ENCODE data around the gene SLIT1.
"Not testable (repeated sequence)": the region's sequence is repeated elsewhere in the genome, so short reads cannot be mapped to it uniquely, and the experiment has no call there.

Gene SLIT1

DNA sequence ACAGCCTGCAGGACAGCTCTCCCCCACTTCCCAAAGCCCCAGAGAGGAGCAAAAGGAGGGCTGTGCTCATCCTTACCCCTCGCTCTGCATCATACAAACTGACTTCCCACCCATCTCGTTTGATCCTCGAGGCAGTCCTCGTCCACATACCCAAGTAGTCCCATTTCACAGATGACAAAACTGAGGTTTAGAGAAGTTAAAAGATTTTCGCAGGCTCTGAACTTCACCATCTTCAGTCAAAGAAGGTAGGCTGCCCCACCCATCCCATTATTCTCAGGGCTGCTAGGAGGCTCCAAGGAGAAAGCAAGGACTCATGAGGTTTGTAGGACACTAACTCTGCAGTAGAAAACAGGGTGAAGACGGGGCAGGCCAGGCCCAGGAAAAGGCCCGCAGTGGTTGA is 147.1 kb downstream of the SLIT1 start:
- Histone ChIP-seq H3K36me3 (replicated peaks) (no peaks in the 10 kb centered on the region), H3K27me3 (replicated peaks) (no peaks in the 10 kb centered on the region), H3K27ac (no peak overlapping the region), H3K4me3 (ENCODE audit: low read depth, low read length) (no peak overlapping the region)
- TF ChIP-seq, protein P1, sequence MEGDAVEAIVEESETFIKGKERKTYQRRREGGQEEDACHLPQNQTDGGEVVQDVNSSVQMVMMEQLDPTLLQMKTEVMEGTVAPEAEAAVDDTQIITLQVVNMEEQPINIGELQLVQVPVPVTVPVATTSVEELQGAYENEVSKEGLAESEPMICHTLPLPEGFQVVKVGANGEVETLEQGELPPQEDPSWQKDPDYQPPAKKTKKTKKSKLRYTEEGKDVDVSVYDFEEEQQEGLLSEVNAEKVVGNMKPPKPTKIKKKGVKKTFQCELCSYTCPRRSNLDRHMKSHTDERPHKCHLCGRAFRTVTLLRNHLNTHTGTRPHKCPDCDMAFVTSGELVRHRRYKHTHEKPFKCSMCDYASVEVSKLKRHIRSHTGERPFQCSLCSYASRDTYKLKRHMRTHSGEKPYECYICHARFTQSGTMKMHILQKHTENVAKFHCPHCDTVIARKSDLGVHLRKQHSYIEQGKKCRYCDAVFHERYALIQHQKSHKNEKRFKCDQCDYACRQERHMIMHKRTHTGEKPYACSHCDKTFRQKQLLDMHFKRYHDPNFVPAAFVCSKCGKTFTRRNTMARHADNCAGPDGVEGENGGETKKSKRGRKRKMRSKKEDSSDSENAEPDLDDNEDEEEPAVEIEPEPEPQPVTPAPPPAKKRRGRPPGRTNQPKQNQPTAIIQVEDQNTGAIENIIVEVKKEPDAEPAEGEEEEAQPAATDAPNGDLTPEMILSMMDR (IDR thresholded peaks at IDR 0.05; ENCODE audit: low read depth, low read length, missing control alignments) = no peak
- no peak for DNase-seq
- in situ Hi-C loops (cut with HindIII; ENCODE audit: low pct_ligation_motif_present, low sequenced_read_pairs) = no loop called here

- Histone ChIP-seq H3K27me3 (replicated peaks) (no peaks in the 10 kb centered on the region), H3K4me3 (ENCODE audit: low read depth, low read length) (peak overlapping the region; percentile 30), H3K27ac (no peak overlapping the region), H3K36me3 (replicated peaks) (no peaks in the 10 kb centered on the region)
- TF ChIP-seq, protein P1 (IDR thresholded peaks at IDR 0.05; ENCODE audit: low read depth, low read length, missing control alignments) = peak; percentile 87
- peak; percentile 80 for DNase-seq
- in situ Hi-C loops (cut with HindIII; ENCODE audit: low pct_ligation_motif_present, low sequenced_read_pairs) = no loop called here
Observed at GRCh38 chr10:97037365-97038361, 148.1 kb downstream of the SLIT1 start.

DNA sequence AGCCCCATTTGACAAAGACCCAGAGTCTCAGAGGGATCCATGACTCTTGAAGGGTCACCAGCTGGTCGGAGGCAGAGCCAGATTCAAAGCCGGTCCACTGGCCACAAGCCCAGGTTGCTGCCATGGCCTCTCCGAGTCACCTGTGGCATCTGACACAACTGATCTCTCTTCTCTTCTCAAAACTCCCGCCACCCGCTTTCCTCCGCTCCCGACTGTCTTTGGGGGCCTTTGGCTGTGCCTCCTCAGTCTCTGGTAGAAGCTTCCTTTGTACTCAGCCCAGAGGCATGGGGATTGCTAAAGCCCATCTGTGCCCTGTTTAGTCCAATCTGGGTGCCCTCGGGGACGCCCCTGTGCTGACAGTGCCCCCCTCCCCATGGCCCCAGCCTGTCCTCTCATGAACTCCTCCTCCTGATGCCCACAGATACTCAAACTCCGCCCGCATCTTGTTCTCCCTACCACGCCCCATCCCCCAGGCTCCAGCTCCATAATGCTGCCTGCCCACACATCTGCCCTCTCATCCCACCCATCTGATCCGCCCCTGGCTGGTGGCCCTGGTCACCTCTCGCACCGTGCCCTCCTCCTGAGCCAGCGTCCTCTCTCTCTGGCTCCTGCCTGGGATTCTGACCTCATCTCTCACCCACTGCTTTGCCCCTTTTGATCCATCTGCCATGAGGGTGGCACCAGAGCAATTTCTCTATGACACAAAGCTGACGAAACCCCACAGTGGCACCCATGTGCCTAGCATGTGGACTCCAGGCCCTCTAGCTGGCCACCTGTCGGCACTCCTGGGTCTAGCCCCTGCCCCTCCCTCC is 150.6 kb downstream of the SLIT1 start:
- Histone ChIP-seq H3K27ac (no peak overlapping the region), H3K36me3 (replicated peaks) (no peaks in the 10 kb centered on the region), H3K4me3 (ENCODE audit: low read depth, low read length) (no peak overlapping the region), H3K27me3 (replicated peaks) (no peaks in the 10 kb centered on the region)
- no peak for DNase-seq
- in situ Hi-C loops (cut with HindIII; ENCODE audit: low pct_ligation_motif_present, low sequenced_read_pairs) = no loop called here
- TF ChIP-seq, protein P1 (IDR thresholded peaks at IDR 0.05; ENCODE audit: low read depth, low read length, missing control alignments) = no peak

GRCh38 chr10:97034301-97034700 is 151.5 kb downstream of the SLIT1 start:
- DNase-seq = no peak
- Histone ChIP-seq H3K4me3 (ENCODE audit: low read depth, low read length) (no peak overlapping the region), H3K36me3 (replicated peaks) (no peaks in the 10 kb centered on the region), H3K27me3 (replicated peaks) (no peaks in the 10 kb centered on the region), H3K27ac (no peak overlapping the region)
- TF ChIP-seq, protein P1 (IDR thresholded peaks at IDR 0.05; ENCODE audit: low read depth, low read length, missing control alignments) = no peak
- in situ Hi-C loops (cut with HindIII; ENCODE audit: low pct_ligation_motif_present, low sequenced_read_pairs) = no loop called here

DNA sequence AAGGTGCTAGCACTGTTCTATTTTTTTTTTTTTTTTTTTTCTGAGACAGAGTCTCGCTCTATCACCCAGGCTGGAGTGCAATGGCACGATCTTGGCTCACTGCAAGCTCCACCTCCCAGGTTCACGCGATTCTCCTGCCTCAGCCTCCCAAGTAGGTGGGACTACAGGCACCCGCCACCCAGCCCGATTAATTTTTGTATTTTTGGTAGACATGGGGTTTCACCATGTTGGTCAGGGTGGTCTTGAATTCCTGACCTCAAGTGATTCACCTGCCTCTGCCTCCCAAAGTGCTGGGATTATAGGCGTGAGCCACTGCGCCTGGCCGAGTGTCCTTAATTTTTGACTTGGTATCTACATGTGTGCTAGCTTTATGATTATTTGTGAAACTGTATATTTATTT is 151.9 kb downstream of the SLIT1 start:
- H3K4me3 ChIP-seq (ENCODE audit: low read depth, low read length); DNase-seq; H3K36me3 ChIP-seq (replicated peaks); H3K27ac ChIP-seq; H3K27me3 ChIP-seq (replicated peaks); in situ Hi-C loops (cut with HindIII; ENCODE audit: low pct_ligation_motif_present, low sequenced_read_pairs): not testable (repeated sequence)

DNA sequence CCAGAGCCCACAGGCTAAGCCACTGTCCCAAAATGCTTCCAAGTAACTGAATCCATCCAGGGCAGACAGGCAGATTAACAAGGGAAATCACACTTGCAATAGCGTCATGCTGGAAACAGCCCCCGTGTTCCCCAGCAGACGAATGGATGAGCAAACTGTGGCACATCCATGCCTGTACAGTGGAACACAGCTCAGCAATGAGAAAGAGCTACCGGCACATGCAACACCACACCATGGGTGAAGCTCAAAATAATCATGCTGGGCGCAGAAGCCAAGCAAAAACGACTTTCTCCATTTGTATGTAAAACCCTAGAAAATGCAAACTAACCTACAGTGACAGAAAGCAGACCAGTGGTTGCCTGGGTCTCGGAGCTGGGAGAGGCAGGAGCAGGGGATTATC is 153.1 kb downstream of the SLIT1 start:
- no peak overlapping the region for H3K27ac ChIP-seq
- in situ Hi-C loops (cut with HindIII; ENCODE audit: low pct_ligation_motif_present, low sequenced_read_pairs) = no loop called here
- DNase-seq = no peak
- TF ChIP-seq, protein P1 (IDR thresholded peaks at IDR 0.05; ENCODE audit: low read depth, low read length, missing control alignments) = no peak
- no peak overlapping the region for H3K4me3 ChIP-seq (ENCODE audit: low read depth, low read length)
- H3K36me3 ChIP-seq (replicated peaks) = no peaks in the 10 kb centered on the region
- no peaks in the 10 kb centered on the region for H3K27me3 ChIP-seq (replicated peaks)

Data from brain microvascular endothelial cell (primary cell).